Raji (cell line): ENCODE data around the gene STPG4.

Experiments
- POLR2A ChIP-seq: IDR thresholded peaks from 2 replicates; pipeline ENCODE4 v1.6.1; 2011; ENCODE audit warnings: low read depth, low read length, control low read depth; ENCODE audit not compliant: insufficient read depth

Gene STPG4

DNA sequence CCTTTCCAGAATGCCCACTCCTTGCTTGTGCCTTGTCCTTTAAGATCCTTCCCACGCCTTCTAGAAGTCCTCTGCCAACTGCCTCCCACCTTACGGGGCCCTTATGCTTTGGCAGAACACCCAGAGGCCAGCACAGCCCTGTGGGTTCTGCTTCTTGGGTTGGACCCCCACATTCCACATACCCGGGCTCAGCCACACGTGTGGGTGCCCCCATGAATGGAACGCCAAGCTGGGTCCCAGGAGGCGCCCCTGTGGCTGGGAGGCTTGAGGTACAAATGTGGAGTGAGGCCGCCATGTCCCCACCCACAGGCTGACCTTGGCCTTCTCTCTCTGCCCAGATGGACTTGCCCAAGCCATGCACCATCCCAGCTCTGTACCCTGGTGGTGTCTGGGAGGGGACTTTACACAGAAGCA is 74.2 kb downstream of the STPG4 start:
- TF ChIP-seq POLR2A: no peak

DNA sequence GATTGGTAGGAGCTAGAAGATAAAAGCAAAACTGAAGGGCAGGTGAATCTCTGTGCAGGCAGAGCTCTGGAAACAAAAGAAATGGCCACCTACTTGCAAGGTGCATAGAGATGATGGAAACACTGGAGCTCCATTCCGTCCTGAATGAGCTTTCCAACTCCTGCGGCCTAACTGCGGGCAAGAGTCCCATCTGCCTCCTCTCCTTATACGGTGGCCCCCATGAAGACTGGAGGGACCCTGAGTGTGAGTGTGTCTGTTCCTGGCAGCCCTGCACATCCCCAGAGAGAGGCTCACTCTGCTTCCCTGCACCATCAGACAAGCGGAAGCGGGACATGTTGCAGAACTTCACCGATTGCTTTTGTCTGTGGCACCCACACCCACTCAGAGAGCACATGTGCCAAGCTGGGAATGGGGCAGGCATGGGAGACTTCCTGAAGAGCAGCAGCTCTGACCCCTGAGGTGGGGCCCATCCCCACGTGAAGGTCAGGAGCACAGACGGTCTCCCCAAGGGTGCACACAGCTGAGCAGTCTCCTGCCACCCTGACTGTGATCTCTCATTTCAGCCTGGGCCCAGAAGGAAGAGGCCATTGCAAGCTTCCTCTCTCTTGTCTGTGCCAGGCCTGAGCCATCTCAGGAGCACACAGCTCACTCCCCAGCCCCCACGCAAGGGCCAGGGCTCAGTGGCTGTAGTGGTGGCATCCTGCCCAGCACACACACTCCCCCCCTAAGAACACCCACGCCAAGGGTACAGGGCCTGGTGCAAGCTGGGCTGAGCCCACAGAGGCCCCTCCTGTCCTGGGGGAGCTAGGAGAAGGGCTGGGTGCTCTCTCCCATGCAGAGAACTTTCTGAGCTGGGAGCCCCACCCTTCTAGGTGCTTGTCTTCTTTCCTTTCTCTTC is 75.3 kb downstream of the STPG4 start:
- TF ChIP-seq POLR2A: no peak

DNA sequence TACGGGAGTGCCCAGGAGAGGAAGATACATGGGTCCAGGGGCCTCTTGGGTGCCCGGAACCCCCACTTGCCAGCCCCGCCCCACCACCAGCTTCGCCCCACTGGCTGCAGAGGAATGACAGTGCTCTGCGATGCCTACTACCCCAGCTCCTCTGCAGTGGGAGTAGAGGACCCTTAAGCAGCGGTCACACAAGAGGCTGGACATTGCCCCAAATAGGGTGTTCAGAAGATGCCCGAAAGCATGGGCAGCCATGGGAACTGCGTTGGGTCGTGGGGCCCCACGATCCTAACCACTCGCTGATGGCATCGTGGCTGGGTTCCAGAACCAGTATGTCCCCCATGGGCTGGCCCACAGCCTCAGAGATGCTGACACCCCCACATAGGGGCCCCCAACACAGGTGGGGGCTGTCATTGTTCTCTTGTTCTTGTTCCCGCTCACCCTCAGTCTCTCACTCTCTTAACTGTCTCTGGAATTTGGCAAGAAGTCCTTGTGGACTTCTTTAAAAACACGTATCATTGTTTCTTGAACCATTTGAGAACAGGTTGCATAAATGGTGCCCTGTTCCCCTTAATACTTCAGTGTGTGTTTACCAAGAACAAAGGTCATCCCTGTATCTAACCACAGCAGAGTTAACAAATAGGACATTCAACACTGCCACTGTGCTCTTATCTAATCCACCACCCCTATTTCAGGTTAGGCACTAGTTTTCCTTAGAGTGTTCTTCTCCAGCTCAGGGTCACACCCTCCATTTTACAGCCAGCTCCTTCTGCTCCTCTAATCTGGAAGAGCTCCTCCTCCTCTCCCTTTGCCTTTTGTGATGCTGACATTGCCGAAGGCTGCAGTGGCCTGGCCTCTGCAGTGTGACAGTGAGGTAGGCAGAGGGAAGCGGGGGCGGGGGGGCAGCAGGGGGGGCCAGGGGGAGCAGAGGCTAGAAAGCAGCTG is 76.3 kb downstream of the STPG4 start:
- TF ChIP-seq POLR2A: no peak

DNA sequence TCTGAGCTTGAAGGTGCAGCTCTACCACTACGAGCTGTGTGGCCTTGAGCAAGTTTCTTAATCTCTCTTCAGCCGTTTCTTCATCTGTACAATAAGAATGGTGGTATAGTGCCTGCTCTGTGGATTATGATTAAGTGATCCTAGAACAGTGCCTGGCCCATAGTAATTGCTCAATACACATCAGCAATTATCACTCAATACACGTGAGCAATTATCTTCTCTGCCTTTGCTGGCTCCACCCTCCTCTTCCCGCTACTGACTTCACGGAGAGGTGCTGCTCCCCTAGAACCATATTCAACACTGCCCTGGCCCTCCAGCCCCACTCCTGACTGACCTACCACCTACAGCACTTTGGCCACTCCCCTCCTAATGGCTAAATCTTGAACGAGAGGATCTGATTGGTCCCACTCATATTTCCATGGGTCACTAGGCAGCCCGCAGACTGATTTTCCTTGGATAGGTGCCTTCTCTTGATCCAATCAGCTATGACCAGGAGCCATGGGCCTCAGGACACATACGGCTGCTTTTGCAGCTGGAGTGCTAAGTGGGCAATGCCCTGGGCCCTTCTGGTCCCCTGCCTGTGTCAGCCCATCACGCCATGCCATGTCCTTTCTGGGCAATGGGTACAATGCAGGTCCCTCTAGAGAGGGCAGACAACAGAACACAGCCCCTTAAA is 77.5 kb downstream of the STPG4 start:
- no peak for TF ChIP-seq POLR2A

DNA sequence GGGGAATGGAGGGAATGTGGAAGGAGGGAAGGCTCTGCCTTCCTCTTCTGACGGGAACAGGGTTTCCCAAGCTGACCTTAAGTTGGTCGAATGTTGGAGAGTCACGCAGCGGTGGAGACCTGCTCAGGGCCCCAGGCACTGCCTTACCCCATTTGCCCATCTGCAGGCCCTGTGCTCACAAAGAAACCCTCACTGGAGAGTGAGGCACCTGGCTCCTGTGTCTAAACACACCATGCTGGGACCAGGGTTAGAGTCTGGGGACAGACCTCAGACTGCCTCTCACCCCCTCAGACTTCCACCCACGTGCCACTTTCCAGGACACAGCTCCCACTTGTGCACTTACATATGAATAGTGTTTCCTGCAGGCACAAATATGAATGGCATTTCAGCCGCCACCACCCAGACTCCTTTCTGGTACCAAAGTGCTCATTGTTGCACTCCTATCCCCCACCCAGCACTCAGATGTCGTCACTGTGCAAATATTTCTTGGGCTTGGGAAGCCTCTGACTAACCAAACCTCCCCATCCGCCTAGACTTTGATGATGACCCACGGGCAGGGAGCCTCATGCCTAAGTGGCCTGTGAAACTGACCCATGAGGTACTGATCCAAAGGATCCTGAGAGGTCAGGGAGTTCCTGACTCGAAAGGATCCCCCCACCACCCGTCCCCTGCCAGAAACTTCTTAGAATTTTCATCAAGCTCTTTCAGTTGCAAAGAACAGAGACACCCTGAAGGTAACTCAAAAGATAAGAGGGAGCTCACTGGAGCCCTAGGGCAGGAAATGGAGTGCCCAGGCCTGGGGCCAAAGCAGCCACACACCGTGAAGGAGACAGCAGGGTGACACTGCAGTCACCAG is 78.3 kb downstream of the STPG4 start:
- no peak for TF ChIP-seq POLR2A

DNA sequence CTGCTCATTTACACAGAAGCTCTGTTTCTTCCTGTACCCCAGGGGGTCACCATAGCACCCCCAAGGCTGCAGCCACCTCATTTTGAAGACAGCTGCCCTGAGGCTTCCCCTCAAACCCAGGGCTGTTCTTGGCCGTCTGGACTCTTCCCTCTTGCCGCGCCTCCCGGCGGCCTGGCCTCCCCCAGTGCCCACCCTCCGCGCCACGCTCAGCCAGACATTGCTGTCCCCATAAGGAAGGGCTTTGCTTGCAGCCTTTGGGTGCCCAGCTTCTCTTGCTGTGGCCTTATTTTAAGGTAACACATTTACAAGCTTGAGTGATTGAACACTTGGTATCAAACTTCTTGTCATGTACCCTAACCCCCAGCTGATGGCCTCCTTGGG is 79.0 kb downstream of the STPG4 start:
- TF ChIP-seq POLR2A: no peak

DNA sequence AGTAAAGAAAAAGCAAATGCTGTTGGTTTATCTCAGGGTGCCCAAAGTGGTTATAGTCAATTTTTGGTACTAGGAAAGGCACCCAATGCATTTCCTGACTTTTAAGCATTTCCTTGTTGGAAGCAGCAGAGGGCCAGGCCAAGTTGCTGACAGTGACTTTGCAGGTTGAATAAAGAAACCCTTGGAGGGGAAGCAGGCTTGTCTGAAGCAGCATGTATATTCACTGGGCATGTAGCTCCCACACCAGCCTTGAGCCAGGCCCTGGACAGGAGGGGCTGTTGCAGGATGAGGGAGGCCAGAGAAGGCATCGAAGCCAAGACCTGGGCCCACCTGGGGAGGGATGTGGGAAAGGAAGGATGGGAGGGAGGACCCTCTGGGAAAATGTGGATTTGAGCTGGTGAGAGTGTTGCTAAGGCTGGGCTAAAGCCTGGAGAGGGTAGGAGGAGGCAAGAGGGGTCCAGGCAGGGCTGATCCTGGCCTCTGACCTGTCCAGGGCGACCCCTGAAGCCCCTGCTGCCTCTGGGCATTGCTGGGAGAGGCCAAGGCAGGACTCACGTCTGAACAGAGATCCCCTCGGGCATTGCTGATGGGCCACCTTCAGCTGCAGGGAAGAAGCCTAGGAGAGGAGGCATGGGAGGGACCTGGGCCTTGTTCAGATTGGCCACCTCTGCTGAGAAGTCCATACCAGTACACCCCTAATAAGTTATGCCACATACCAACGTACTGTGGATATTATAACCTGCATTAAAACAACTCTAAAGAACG is 79.6 kb downstream of the STPG4 start:
- TF ChIP-seq POLR2A: no peak

DNA sequence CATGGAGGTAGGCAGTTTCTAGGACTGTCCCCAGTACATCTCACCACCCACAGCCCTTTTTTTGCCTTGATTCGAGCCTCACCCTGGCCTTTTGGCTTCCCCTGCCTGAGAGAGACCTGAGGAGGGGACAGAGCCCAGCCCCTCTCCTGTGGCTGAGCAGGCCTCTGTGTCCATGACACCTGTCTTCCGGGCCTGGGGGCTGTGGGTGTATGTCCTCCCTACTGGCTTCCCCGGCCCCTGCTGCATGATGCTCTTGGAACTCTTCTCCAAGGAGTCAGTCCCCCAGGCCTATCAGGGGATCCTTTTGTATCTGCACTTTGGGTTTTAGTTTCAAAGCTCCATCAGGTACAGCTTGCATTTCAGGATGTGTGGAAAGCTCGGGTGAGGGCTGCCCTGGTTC is 80.4 kb downstream of the STPG4 start:
- TF ChIP-seq POLR2A: no peak

DNA sequence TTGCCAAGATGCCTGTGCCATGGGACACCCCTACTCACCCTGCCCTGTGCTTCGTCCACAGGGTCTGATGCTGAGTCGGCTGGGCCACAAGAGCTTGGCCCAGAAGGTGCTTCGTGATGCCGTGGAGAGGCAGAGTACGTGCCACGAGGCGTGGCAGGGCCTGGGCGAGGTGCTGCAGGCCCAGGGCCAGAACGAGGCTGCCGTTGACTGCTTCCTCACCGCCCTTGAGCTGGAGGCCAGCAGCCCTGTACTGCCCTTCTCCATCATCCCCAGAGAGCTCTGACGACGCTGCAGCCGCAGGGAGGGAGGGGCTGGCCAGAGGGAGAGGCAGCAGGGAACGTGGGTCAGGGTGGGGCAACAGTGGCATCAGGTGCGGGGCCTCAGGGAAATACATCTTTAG is 81.5 kb downstream of the STPG4 start:
- TF ChIP-seq POLR2A: no peak

DNA sequence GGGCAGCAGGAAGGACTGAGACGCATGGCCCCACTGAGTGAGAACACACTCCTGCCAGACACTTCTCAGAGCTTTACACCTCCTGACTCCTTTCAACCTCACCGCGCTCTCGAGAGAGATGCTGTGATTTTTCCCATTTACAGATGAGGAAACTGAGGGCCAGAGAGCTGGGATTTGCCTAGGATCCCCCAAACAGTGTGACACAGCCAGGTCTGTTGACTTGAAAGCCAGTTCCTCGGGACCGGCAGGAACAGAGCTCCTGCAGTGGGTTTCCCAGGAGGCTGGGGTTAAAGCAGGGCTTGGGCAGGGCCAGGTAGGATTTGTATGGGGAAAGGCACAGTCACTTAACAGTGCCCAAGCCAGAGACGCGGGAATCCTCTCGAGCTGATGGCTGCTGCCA is 81.9 kb downstream of the STPG4 start:
- no peak for TF ChIP-seq POLR2A

DNA sequence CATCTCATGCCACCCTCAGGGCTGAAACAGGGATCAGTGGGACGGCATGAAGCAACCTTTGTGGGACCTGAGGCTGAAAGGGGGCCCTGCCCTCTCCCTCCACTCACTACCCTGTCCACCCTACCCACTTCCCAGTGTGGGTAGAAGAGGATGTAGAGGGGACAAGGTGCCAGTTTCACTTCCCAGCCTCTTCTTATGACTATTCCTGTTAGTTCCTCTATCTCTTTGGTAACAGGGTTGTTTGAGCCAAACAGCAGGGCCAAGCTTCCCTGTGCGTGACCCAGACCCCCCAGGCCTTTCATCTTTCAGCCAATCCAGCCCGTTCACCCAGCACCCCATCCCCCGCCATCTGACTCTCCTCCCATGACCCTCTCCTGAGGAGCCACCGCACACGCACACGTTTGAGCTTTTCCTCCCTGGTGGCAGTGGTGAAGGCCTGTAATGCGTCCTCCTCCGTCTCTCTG is 82.3 kb downstream of the STPG4 start:
- no peak for TF ChIP-seq POLR2A

DNA sequence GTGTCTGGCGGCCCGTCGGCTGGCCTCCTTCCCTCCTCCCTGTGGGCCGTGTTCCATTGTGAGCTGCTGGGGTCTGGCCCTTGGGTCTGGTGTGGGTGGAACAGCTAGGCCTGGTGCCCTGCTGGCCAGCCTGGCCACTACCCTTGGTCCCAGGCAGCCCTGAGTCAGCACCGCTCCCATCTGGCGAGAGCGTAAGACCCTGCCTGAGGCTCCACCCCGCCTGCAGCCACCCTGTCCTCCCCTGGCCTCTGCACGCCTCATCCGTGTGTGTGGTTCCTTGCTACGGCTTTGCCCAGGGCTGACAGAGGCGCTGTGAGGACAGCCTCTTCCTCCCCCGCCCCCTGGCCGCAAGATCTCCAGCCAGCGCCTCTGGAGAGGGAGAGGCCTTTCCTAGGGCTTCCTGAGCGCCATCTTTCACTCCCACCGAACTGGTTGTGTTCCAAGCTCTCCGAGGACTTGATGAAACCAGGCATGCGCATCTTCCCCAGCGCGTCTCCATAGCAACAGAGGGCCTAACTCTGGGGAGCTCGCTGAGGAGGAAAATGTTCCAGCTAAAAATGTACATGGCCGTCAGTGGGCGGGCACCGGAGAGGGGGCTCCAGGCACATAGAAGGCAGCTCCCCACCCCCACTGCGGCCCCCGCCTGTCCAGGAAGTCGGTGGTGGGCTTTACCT is 83.0 kb downstream of the STPG4 start:
- no peak for TF ChIP-seq POLR2A
